Esophagus (tissue), 2 donors: ENCODE measurements around the gene FXYD4. TPM values are rescaled to one million over a fixed set of nuclear protein-coding genes. Genes with fewer than 3 reads are reported as not detected.

Experiments used
- H3K27ac ChIP-seq, 2 donors: one replicate each; pipeline ENCODE4 v1.5.1; 2013; ENCODE audit warnings: low read depth in 2 of 2, mild to moderate bottlenecking in 2 of 2, inconsistent platforms in 1 of 2, low read length in 1 of 2, moderate library complexity in 1 of 2
- H3K27me3 ChIP-seq, 2 donors: one replicate each; pipeline ENCODE4 v1.6.1; 2013; ENCODE audit warnings: low read length in 2 of 2, control low read depth in 1 of 2, mild to moderate bottlenecking in 1 of 2; ENCODE audit not compliant: insufficient read depth in 2 of 2, control insufficient read depth in 1 of 2
- H3K36me3 ChIP-seq, 2 donors: one replicate each; pipeline ENCODE4 v1.6.1; 2013; ENCODE audit warnings: low read length in 1 of 2; ENCODE audit not compliant: control insufficient read depth in 2 of 2, insufficient read depth in 2 of 2
- H3K4me1 ChIP-seq, 2 donors: one replicate each; pipeline ENCODE4 v1.6.1; 2013; ENCODE audit warnings: low read length in 1 of 2; ENCODE audit not compliant: control insufficient read depth in 2 of 2, insufficient read depth in 2 of 2
- H3K4me3 ChIP-seq, 2 donors: one replicate each; pipeline ENCODE4 v1.5.1; 2013; ENCODE audit warnings: low read length in 2 of 2, mild to moderate bottlenecking in 2 of 2, low read depth in 1 of 2, moderate library complexity in 1 of 2
- H3K9me3 ChIP-seq, 2 donors: one replicate each; pipeline ENCODE4 v1.6.1; 2013; ENCODE audit warnings: mild to moderate bottlenecking in 2 of 2, low read depth in 1 of 2, low read length in 1 of 2, moderate library complexity in 1 of 2; ENCODE audit not compliant: control insufficient read depth in 2 of 2, insufficient read depth in 1 of 2
- WGBS, 2 donors: extraction: QIAGEN DNeasy Blood & Tissue Kit; methylation state at CpG; one replicate each; pipeline ENCODE4 v1.1.7; 2013; 5-methylcytosine and 5-hydroxymethylcytosine counted together
- polyA plus RNA-seq, 2 donors: library from polyadenylated mRNA; stranded (reverse); fragments of 200-250 nt; gene quantifications; one replicate each; pipeline ENCODE4 v1.2.3, GENCODE V29; 2013
- donor health status: healthy with polysubstance abuse.
- donor health status: Bipolar disorder and iron deficiency.

The FXYD4 gene
- polyA plus RNA-seq, 2 donors: not detected

DNA sequence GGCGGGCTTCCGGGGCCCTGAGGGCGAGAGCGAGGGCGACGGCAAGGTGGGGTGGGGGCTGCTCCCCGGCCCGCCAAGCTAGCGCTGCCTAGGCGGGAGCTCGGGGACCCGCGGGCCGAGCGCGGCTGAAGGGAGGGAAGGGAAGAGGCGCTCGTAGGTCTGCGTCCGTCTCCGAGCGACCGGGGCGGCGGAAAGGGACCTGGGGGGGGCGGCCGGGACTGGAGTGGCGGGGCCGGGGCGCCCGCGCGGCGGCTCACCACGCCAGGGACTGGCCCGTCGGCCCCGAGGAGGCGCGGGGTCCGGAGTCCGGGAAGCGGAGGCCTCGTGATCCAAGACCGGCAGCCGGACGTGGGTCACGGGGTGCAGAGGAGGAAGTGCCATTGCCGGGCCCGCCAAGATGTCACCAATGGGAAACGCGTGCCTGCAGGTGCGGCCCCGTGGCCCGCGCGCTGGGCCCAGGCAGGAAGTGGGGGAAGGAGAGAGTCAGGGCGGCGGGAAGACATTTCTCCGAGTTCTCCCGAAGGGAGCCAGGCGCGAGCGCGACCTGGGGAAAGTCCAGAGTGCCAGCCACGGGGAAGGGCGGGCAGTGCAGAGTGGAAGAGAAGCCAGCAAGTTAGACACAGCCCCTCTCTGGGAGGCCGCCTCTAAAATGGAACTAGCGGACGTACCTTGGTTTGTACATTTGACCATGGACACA is 25.6 kb downstream of the FXYD4 start:
- H3K4me3 ChIP-seq: peak overlapping the region; percentile 75 to 81
- peaks cover 2 to 16% of the 10 kb centered on the region in 2 donors for H3K4me1 ChIP-seq
- peaks cover 8 to 10% of the 10 kb centered on the region in 2 donors for H3K36me3 ChIP-seq
- peak overlapping the region; percentile 98 to 100 for H3K27ac ChIP-seq
- H3K27me3 ChIP-seq: no peaks in the 10 kb centered on the region
- no peaks in the 10 kb centered on the region for H3K9me3 ChIP-seq
- WGBS, 2 donors: 0% methylated on average over 54 to 70 of the region's 70 CpGs

DNA sequence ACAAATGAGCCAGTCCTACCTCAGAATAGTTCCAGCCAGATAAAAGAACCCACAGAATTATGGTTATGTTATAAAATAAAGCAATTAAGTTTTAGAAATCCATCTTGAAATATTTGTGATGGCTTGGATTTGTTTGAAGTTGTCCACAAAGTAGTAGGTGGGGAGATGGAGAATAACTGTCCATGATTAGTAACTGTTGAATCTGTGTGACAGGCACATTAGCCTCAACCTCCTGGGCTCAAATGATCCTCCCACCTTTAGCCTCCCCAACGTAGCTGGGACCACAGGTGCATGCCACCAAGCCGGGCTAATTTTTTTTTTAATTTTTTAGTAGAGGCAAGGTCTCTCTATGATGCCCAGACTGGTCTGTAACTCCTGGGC is 27.5 kb downstream of the FXYD4 start:
- no peaks in the 10 kb centered on the region for H3K27me3 ChIP-seq
- H3K36me3 ChIP-seq: peaks cover under 1 to 1% of the 10 kb centered on the region in 2 donors
- no peak overlapping the region for H3K4me3 ChIP-seq
- WGBS, 2 donors: 44 to 49% methylated on average over 2 of the region's 2 CpGs
- peaks cover 2 to 18% of the 10 kb centered on the region in 2 donors for H3K4me1 ChIP-seq
- H3K9me3 ChIP-seq: no peaks in the 10 kb centered on the region
- H3K27ac ChIP-seq: no peak overlapping the region

DNA sequence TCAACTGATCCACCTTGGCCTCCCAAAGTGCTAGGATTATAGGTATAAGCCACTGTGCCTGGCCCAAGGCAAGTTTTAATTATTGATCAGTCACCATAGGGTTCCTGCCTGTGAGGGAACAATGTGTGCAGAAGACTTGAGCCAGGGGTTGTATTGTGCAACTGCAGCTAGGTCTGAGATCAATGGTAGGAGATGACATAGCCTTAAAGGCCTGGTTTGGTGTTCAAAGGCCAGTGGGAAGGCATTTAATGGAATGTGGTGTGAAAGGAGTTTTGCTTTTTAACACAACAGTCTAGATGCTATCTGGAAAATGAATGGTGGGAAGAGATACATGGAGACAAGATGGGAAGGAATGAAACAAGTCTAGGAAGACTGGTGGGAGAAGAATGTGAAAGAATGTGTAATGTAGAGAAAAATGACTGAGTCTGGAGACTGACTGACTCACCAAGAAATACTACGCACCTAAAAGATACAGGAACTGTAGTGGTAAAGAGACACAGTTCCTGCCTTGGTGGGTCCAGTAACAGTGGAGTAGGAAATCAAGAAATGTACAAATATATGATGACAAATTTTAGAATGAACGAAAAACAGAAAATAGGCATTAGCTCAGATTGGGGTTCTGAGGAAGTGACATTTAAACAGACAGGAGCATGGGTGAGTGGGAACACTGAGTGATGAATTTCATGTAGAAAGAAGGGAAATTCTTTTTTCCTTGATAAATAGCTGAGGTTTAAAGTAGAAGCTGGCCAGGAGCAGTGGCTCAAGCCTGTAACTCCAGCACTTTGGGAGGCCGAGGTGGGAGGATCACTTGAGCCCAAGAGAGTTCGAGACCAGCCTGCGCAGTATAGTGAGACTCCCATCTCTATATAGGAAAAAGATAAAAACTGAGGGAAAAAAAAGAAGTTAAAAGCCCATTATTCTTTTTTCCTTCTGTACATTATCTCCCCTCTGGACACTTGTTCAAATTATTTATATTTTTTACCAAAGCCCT is 28.2 kb downstream of the FXYD4 start:
- H3K4me3 ChIP-seq: no peak overlapping the region
- no peaks in the 10 kb centered on the region for H3K27me3 ChIP-seq
- 75 to 85% methylated on average over 5 of the region's 5 CpGs for WGBS, 2 donors
- H3K9me3 ChIP-seq: no peaks in the 10 kb centered on the region
- peaks cover 2 to 20% of the 10 kb centered on the region in 2 donors for H3K4me1 ChIP-seq
- H3K27ac ChIP-seq: no peak overlapping the region
- H3K36me3 ChIP-seq: no peaks in the 10 kb centered on the region

DNA sequence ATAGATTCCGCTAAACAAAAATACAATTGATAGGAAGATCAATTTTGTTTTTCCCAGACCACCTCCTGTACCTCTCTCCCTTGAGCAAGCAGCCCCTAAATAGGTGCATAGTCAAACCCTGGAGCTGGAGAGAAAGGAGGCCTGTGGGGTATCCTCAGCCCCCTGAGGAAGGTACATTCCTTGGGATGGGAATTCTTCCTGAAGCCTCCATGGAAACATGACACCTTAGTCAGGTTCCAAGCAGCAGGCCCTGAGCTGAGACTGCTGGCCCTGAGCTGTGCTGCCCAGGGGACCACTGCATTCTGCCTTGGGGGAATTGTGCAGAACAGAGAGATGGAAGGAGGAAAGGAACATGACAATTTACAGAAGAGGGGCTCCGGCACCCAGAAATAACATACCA is 30.2 kb downstream of the FXYD4 start:
- Histone ChIP-seq H3K27ac (no peak overlapping the region), H3K4me1 (peaks cover 2 to 17% of the 10 kb centered on the region in 2 donors), H3K4me3 (no peak overlapping the region), H3K36me3 (no peaks in the 10 kb centered on the region), H3K9me3 (no peaks in the 10 kb centered on the region), H3K27me3 (no peaks in the 10 kb centered on the region)
- 67 to 85% methylated on average over 2 of the region's 2 CpGs for WGBS, 2 donors

DNA sequence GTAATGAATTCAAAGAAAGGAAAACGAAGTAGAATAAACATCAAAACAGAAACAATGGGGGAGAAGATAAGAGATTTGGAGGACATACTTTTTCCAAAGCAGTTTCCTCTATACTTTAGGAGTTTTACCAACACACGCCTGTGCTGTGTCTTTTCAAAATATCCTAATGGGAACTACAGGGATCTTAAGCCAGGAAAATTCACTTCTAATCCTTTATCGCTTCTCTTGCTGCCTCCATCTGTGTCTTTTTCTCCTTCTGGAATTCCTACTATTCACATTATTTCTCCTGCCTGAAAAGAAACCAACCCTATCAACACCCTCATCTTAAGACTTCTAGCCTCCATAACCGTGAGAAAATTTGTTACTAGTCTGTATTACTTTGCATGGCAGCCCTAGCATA is 30.7 kb downstream of the FXYD4 start:
- Histone ChIP-seq H3K9me3 (no peaks in the 10 kb centered on the region), H3K27ac (no peak overlapping the region), H3K36me3 (no peaks in the 10 kb centered on the region), H3K27me3 (no peaks in the 10 kb centered on the region), H3K4me1 (peaks cover 2 to 17% of the 10 kb centered on the region in 2 donors), H3K4me3 (no peak overlapping the region)
- WGBS, 2 donors: 45% methylated on average over 4 of the region's 4 CpGs

DNA sequence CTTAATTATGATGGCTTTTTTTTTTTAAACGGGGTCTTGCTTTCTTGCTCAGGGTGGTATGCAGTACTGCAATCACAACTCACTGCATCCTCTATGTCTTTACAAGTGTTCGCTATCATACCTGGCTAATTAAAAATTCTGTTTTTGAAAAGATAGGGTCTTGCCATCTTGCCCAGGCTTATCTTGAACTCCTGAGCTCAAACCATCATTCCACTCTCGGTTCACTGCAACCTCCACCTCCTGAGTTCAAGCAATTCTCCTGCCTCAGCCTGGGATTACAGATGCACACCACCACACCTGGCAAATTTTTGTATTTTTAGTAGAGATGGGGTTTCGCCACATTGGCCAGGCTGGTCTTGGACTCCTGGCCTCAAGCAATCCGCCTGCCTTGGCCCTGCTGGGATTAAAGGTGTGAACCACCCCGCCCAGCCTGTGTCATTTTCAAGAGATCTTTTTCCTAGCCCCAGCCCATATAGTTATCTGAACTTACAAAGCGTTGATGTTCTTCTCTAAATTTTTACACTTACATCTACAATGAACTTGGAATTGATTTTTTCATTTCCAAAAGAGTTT is 31.5 kb downstream of the FXYD4 start:
- H3K27ac ChIP-seq: no peak overlapping the region
- WGBS, 2 donors: 65 to 67% methylated on average over 7 of the region's 7 CpGs
- H3K4me1 ChIP-seq: peaks cover 2 to 15% of the 10 kb centered on the region in 2 donors
- no peaks in the 10 kb centered on the region for H3K9me3 ChIP-seq
- no peaks in the 10 kb centered on the region for H3K27me3 ChIP-seq
- no peak overlapping the region for H3K4me3 ChIP-seq
- H3K36me3 ChIP-seq: no peaks in the 10 kb centered on the region

DNA sequence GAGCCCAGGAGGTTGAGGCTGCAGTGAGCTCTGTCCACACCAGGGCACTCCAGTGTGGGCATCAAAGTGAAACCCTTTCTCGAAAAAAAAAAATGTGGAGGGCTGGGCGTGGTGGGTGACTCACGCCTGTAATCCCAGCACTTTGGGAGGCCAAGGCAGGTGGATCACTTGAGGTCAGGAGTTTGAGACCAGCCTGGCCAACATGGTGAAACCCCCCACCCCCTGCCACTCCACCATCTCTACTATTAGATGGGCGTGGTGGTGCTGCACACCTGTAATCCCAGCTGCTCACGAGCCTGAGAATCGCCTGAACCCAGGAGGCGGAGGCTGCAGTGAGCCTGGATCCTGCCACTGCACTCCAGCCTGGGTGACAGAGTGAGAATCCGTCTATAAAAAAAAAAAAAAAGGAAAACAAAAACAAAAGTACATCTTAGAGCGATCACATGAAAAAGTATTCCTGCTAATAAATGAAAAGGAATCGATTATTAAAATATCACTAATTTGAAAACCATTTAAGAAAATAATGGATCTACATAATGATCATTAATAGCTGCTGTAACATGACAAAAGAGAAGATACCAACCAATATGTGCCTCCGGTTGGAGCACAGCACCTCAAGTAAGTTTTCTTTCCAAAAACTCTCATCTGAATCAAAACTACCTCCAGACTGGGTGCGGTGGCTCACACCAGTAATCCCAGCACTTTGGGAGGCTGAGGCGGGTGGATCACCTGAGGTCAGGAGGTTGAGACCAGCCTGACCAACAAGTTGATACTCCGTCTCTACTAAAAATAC is 32.7 kb downstream of the FXYD4 start:
- Histone ChIP-seq H3K4me3 (peak overlapping the region in 1 of 2 donors; percentile 18), H3K4me1 (peaks cover 2 to 9% of the 10 kb centered on the region in 2 donors), H3K27ac (no peak overlapping the region), H3K27me3 (no peaks in the 10 kb centered on the region), H3K9me3 (no peaks in the 10 kb centered on the region), H3K36me3 (no peaks in the 10 kb centered on the region)
- WGBS, 2 donors: 54 to 55% methylated on average over 14 of the region's 14 CpGs

DNA sequence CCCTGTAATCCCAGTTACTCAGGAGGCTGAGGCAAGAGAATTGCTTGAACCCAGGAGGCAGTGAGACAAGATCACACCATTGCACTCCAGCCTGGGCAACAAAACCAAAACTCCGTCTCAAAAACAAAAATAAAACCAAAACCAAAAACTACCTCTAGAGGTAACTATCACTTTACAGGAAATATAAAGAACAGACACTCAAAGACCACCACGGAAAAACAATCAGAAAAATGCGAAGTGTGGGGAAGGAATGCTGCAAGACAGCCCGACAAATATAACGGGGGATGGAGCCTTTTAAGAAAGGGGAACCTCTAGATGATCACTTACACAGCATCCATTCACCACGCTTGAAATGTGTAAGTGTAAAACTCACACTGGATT is 33.3 kb downstream of the FXYD4 start:
- Histone ChIP-seq H3K4me3 (peak overlapping the region in 1 of 2 donors; percentile 18), H3K36me3 (no peaks in the 10 kb centered on the region), H3K4me1 (peaks cover 2 to 8% of the 10 kb centered on the region in 2 donors), H3K9me3 (no peaks in the 10 kb centered on the region), H3K27me3 (no peaks in the 10 kb centered on the region), H3K27ac (no peak overlapping the region)
- WGBS, 2 donors: 42 to 45% methylated on average over 6 of the region's 6 CpGs

DNA sequence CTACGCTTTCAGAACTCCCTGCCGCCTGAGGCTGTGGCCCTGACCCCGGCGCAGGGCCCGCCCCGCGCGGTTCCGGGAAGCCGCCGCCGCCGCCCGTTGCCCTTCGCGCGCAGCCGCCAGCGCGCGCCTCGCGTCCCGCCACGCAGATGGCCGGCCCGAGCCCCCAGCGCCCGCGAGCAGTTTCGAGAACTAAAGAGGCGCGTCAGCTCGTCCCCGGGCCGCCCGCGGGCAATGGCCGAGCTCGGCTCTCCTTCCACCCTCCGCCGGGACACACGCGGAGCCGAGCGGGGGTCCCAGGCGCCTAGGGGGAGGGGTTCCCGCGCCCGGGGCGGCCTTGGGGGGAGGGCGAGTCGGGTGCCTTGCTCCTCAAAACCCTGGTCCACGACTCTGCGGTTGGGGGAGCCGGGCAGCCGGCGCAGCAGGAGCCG is 35.7 kb downstream of the FXYD4 start:
- Histone ChIP-seq H3K36me3 (no peaks in the 10 kb centered on the region), H3K4me1 (peaks cover 0 to 4% of the 10 kb centered on the region in 2 donors), H3K4me3 (peak overlapping the region; percentile 66 to 72), H3K27ac (peak overlapping the region; percentile 94 to 98), H3K27me3 (no peaks in the 10 kb centered on the region), H3K9me3 (no peaks in the 10 kb centered on the region)
- 0% methylated on average over 55 to 59 of the region's 59 CpGs for WGBS, 2 donors
